HG03575 (cell line): Measurements from ENCODE around the gene LRMDA.

Source experiments
- ATAC-seq: cut with Tn5 transposase; IDR thresholded peaks from one replicate; pipeline ENCODE4 v1.9.1; 2021; ENCODE audit not compliant: unreplicated experiment, insufficient number of reproducible peaks, low FRiP score; ENCODE audit errors: extremely low read depth

Gene LRMDA

DNA sequence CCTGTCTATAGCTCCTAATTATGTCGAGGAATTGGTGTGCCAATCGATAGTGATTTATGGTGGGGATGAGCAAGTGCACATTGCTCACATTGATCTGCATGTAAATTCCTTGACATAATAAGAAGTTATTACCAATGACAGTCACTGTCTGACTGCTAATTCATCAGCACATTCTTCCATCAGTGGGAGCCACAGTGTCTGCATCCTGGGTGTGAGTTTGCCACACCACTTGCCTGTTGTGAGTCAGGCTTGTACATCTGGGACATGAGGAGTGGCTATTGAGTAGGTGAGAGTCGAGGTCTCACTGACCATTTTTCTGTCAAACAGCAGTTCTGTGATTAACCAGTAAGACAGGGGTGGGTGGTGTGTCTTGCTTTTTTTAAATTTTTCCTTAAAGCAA lies 263.4 kb downstream of the LRMDA start:
- no peak for ATAC-seq

DNA sequence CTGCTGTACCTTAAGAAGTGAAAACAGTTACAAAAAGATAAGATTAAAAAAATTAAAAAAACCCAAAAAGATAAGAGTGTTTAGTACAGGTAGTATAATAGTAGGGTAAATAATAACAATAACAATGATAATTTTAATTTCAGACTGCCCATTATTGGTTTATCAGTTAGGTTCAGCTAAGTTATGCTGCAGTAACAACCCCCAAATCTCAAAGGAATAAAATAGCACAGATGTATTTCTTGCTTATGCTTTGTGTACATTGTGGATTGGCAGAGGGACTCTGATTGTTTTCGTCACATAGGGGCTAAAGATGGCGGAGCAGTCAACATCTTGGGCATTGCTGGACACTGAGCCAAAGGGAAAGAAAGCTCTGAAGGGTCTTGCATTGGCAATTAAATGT lies 264.6 kb downstream of the LRMDA start:
- no peak for ATAC-seq

DNA sequence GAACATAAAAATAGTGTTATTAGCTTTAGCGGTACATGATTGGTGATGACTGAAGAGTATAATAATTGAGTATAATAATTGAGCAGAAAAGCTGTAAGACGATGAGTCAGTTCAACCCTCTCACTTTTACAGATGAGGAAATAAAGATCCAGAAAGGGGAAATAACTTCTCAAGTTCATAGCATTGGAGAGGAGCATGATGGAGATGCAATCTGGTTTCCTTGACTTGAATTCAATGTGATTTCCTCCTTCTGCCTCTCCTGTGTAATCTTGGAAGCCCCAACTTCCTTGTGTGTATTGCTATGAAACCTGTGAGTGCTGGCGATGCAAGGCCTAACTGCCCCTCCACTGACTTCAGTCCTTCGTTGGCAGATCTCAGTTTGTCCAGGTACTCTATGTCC lies 265.1 kb downstream of the LRMDA start:
- no peak for ATAC-seq

DNA sequence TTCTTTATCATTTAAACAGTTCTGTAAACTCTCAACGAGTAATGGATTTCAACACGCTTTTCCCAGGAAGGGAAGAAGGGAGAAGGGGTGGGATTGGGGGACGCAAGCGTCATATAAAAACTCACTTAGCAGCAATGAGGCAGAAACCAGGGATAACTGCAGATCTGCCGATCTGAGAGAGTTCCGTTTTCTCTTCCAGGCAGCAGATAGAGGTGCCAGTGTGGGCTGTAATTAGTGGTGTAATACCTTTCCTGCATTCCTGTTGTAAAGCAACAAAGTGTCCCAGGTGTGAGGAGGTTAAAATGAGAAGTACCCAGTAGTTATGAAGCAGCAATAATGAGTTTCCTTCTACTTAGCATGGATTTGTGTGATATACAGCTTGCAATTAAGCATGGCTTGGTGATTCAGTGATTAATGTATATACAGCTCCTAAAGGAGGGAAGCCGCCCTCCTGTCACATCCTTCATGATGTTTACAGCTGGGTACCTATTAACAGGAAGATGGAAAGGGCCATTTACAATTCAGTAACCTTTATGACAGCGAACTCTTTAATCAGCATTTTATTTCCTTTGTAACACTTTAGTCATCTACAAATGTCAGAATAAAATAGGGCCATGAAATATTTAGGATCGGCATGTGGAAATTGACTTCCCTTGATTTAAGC lies 271.9 kb downstream of the LRMDA start:
- no peak for ATAC-seq

DNA sequence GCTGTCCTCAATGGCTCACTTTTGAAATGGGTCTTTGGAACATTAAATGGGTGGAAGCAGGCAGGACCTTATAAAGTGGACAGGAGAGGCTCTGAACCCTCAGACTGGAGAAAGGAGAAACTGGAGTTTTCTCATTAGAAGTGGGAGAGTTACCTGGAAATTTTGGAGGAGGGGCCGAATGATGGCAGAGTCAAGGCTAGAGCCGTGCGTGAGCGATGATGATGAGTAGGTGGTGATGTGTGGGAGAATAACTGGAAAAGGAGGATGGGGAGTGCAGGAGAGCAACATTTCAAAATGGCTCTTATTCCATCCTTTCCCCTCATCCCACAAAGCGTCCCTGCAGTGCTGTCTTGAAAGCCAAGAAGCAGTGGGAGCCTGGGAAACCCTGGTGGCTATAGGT lies 274.0 kb downstream of the LRMDA start:
- no peak for ATAC-seq

DNA sequence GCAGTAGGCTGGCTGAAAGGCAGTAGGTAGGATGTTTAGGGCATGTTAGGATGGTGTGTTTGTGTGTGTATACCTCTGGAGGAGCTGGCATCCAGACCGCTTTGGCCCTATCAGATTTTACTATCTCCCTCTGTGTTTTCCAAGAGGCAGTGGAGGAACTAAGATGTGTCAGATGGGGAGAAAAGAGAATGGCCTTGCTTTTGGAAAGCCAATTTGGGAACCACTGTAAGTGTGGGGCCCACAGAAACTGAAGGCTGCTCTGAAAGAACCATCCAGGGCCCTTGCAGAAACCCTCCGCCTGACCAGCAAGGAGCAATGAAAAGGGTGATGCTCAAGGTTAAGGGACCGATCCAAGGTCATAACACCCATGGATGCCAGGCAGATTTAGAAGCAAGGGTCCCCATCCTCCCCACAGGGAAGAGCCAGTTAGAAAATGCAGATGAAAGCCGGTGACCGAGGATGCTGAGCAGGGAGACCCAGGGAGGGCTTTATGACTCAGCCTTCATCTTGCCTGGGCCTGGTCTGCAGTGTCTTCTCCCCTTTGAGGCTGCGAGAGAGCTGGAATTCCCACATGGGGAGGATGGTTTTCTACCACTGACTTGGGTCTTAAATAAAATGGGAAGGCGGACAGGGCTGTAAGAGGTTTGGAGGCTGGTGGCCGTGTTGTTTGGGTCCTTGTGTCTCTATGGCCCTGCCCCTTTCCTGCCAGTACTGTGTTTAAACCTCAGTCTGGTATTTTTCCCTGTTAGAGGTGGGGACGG lies 275.8 kb downstream of the LRMDA start:
- no peak for ATAC-seq

DNA sequence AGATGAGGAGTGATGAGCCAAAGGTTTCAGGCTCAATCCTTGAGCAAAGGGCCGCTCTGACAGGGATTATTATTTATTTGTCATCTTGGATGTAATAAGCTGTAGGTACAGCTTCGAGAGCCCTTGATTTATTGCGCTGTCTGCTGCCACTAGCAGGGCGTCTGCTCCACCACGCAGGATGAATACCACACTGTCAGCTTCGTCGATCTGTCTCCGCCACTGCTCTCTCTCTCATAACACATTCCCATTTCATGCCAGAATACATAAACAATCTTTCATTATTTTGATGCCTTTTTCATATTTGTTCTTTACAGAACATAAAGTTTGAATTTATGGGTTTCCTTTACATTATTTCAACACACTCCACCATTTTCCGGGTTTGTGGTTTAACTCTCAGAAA lies 276.6 kb downstream of the LRMDA start:
- ATAC-seq = no peak

DNA sequence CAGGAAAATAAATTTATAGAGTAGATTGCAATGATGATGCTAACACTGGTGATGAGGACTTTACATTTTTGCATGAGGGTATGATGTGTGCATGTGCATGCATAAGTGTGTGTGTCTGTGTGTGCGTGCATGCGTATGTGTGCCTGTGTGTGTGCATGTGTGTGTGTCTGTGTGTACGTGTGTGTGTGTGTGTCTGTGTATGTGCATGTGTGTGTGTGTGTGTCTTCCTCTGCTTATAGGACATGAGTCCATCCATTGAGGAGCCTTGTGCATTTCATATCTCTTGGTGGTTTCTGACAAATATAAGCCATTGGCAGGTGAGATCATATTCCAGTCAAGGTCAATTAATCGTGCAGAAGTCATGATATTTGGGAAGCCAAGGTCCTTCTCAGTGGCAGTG lies 277.8 kb downstream of the LRMDA start:
- no peak for ATAC-seq

DNA sequence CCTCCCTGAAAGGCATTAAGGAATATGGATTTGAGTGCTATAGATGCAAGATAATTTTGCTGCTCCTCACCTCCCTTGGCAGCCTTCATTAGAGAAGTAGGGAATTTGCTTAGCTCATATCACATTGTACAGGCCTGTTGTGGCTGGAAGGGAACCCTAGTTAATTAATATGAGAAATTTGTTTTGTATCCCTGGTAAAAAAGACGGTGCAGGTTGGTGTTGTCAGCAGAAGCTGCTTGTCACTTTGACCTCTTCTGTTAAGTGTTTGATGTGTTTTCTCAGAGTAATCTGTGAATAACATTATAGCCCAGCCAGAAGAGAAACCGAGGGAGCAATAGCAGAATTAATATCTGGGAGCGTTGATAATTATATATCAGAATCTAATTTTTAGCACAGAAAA lies 278.4 kb downstream of the LRMDA start:
- ATAC-seq = no peak

DNA sequence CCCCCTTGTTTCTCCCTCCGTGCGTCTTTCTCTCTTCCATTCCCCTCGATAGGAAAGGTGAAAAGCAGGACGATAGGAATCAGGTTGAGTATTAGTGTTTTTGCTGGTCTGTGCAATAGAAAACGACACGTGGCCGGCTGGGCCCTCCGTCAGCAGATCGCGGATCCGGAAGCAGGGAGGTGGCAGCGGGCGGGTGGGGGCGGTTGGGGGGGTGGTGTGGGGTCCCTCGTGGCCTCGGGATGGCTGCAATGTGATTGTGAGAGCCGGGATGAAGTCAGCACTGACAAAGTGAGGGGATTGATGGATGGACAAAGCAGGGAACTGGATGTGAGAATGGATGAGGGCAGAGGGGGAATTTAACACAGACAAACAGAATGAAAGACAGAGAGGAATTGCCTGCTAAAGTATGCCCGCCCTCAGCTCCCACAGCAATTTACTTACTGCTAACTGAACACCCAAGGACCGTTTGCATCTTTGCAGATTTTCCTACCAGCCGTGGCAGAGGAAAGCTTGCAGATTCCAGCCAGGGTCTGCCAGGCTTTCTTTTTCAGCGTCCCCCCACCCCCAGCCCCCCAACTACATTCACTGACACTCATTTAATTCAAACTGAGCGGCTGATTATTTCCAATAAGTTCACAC lies 280.9 kb downstream of the LRMDA start:
- no peak for ATAC-seq

DNA sequence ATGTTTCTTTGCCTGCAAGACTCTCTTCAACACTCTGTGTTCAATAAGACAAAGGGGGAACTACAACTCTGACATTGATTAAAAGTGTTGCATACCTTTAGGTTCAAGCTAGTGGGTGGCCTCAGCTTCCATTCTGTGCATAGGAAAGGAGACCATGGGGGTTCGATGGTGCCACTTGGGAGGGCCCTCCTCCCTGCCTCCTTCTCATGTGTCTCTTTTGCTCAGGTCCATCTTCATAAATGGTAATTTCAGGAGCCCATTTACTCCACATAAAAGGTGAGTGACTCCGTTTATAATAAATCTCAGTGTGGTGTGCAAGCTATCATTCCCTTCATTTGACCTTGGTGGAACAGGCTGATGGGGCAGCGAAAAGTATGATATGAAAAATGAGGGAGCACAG lies 285.1 kb downstream of the LRMDA start:
- no peak for ATAC-seq

DNA sequence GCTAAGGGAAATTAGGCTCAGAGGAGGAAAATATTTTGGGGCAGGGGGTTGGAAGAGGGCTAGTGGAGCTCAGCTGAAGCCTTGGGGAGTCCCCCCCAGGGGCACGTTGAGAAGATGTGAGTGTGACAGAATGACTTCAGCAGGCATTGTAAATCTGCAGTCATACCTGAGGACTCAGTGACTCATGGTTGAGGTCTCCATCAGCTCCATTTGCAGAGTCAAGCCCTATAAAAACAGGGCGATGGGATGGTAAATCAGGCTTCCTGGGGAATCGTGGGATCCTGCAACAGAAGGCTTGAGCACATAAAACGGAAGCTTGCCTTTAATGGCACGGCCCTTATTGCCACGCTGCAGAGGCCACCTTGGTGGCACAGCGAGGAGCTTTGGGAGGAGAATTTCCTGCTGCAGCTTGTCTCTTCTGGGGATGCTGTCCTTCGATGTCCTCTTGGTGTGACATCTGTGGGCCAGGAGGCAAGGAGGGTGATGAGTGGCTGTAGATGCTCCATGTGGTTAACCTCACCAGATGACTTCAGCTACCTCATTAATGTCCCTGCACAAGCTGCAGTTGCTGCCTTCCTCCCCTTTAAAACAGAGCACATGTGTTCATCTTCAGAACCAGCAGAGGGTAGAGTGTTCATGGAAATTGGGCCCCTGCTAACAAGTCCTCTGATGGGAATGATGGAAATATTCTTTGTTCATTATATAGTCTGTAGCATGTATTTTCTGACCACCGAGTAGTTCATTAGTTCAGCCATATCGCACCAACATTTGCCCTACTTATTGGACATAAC lies 285.9 kb downstream of the LRMDA start:
- no peak for ATAC-seq

DNA sequence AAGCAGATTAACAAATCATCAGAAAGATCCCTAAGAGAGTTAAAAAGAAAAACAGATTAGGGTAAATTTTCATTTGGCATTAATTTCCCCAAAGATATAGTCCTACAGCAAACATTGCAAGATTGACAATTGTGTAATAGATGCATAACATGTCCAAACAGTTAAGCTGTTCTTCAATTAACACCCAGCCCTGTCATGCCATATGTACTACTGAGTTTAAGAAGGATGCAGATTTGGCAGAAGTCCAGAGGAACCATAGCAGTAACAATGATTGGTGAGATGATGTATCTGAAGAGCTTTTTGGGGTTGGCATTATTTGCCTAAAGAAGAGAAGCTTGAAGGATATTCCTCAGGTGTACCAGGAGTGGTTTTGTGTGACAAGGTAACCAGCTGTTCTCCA lies 287.6 kb downstream of the LRMDA start:
- no peak for ATAC-seq

DNA sequence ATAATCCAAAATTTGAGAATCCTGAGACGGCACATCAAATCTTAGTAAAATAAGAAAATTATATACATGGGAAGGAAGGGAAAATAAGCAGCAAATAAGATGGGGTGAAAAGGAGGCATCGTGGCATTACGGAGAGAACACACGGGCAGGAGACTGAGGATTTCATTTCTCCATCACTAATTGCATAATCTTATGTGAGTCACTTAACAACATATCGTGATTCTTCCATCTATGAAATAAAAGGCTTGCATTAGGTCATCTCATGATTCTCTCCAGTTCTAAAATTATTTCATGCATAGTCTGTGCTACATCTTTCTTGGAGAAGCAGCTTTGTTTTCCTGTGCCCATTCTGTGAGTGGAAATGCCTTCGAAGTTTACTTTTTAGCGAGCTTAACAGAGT lies 288.7 kb downstream of the LRMDA start:
- no peak for ATAC-seq

DNA sequence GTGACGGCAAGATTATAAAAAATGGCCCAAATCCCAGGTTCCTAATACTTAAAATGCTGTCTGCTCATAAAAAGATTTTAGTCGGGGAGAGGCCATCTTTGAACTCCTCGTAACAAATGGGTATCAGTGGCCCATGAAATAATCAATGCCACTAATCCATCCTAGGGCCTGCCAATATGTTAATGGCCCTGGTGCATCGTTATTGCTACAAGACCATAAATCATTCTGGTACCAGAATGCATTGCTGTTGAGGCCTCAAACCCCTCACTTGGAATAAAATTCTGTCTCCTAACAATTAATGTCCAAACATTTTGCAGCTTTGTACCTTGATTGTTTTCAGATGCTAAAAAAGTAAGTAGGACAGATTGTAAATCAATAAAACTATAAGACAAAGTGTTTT lies 290.6 kb downstream of the LRMDA start:
- ATAC-seq = no peak

DNA sequence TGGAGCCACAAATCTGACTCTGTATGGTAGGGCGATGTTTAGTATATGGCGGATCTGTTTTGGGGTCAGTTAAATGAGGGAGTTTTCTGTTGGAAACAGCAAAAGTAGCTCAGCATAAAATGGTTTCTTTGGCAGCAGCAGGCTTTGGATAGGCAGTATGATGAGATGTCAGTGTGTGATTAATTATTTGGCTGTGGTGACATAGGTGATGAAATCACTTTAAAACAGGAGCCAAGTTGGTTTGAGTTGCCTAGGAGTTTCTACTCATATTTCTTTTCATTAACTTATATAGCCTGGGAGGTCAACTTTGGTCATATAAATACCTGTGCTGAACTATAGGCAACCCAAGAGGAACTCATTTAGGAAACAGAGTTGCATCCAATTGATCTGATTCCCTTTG lies 291.2 kb downstream of the LRMDA start:
- no peak for ATAC-seq

DNA sequence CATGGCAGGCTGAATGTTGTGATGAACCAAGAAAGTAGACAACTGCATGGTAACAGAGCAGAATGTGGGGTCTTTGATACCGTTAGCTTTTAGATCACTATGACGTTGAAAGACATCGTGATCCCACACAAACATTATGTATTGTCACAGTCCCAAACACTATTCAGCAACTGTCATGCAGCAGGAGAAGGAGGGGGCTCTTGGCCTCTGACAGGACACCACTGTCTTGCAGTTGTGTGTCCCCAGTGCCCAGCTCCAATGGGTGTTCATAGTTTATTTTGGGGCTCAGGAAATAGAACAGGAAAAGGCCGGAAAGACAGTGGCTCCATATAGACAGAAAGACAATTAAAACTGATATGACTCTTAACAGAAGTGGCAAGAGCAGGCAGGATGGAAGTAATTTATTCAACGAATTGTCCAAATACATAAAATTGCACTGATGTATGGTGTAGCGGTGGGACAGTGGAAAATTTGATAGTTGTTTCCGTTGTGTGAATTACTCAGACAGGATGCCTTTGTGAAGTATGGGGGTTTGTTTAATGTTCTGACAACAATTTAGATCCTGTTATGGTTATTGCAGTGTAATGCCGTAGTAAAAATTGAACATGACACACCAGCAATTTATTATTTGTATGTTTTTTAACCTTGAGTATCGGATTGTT lies 292.0 kb downstream of the LRMDA start:
- ATAC-seq = no peak

DNA sequence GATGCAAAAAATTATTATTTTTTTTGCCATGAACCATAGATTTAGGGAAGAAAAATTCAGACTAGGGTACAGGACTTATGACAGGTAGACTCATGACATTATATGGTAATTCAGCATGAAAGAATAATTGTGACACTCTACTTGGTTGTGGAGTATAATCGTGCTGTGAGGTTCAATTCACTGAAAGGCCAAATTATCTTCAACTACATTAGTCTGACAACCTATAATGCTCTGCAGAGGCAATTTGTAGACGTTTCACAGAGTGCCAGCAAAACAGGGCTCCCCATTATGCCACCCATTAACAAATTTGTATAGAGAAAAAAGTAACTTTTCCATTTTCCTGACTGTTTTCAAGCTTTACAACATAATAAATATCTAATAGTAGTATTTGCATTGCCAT lies 292.6 kb downstream of the LRMDA start:
- ATAC-seq = no peak
